HFF-Myc (cell line): ENCODE results near the gene TMEM41B.

ENCODE experiments used
- DNase-seq: peaks from one replicate; pipeline ENCODE4 v3.0.0-alpha.2; 2011; ENCODE audit warnings: low read depth; ENCODE audit errors: extremely low read depth
- H3K4me3 ChIP-seq: replicated peaks from 2 replicates; pipeline ENCODE4 v1.5.1; 2011; ENCODE audit warnings: low read depth, mild to moderate bottlenecking, control low read depth, low read length
- TF ChIP-seq, protein P1 (sequence below): IDR thresholded peaks from 2 replicates; pipeline ENCODE4 v1.5.1; 2012; ENCODE audit warnings: mild to moderate bottlenecking, low read depth, low read length, control low read depth; ENCODE audit errors: missing control alignments

TMEM41B gene

DNA sequence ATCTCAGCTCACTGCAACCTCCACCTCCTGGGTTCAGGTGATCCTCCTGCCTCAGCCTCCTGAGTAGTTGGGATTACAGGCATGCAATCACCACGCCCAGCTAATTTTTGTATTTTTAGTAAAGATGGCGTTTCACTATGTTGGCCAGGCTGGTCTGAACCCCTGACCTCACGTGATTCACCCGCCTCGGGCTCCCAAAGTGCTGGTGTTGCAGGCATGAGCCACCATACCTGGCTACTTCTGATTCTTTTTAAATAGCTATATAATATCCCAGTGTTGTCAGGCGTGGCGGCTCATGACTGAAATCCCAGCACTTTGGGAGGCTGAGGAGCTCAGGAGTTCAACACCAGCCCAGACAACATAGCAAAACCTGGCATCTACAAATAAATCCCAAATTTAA, 20.7 kb downstream of the TMEM41B start:
- TF ChIP-seq, protein P1, sequence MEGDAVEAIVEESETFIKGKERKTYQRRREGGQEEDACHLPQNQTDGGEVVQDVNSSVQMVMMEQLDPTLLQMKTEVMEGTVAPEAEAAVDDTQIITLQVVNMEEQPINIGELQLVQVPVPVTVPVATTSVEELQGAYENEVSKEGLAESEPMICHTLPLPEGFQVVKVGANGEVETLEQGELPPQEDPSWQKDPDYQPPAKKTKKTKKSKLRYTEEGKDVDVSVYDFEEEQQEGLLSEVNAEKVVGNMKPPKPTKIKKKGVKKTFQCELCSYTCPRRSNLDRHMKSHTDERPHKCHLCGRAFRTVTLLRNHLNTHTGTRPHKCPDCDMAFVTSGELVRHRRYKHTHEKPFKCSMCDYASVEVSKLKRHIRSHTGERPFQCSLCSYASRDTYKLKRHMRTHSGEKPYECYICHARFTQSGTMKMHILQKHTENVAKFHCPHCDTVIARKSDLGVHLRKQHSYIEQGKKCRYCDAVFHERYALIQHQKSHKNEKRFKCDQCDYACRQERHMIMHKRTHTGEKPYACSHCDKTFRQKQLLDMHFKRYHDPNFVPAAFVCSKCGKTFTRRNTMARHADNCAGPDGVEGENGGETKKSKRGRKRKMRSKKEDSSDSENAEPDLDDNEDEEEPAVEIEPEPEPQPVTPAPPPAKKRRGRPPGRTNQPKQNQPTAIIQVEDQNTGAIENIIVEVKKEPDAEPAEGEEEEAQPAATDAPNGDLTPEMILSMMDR, result no peak
- H3K4me3 ChIP-seq, result no peak overlapping the region
- no peak for DNase-seq

GRCh38 chr11:9285850-9286587, 28.4 kb downstream of the TMEM41B start:
- no peak for DNase-seq
- TF ChIP-seq, protein P1, result no peak
- no peak overlapping the region for H3K4me3 ChIP-seq

GRCh38 chr11:9280655-9281301, 33.6 kb downstream of the TMEM41B start:
- TF ChIP-seq, protein P1, result no peak
- no peak for DNase-seq
- H3K4me3 ChIP-seq, result no peak overlapping the region

GRCh38 chr11:9277176-9277575, 37.2 kb downstream of the TMEM41B start:
- no peak for DNase-seq
- TF ChIP-seq, protein P1, result no peak
- no peak overlapping the region for H3K4me3 ChIP-seq

DNA sequence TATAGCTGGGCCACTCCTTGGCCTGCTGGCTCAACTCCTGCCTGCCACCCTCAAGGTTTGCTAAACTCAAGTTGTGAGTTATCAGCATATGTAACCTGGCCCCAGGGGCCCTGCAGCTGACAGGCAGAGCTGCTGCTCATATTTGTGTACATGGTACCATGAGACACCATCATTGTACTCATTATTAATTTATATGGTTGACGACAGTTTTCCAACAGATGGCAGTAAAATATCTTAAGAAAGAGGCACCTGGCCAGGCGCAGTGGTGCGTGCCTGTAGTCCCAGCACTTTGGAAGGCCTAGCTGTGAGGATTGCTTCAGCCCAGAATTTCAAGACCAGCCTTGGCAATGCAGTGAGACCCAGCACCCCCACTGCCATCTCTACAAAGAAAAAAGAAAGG, 37.8 kb downstream of the TMEM41B start:
- DNase-seq, result no peak
- H3K4me3 ChIP-seq, result no peak overlapping the region
- TF ChIP-seq, protein P1, result no peak

DNA sequence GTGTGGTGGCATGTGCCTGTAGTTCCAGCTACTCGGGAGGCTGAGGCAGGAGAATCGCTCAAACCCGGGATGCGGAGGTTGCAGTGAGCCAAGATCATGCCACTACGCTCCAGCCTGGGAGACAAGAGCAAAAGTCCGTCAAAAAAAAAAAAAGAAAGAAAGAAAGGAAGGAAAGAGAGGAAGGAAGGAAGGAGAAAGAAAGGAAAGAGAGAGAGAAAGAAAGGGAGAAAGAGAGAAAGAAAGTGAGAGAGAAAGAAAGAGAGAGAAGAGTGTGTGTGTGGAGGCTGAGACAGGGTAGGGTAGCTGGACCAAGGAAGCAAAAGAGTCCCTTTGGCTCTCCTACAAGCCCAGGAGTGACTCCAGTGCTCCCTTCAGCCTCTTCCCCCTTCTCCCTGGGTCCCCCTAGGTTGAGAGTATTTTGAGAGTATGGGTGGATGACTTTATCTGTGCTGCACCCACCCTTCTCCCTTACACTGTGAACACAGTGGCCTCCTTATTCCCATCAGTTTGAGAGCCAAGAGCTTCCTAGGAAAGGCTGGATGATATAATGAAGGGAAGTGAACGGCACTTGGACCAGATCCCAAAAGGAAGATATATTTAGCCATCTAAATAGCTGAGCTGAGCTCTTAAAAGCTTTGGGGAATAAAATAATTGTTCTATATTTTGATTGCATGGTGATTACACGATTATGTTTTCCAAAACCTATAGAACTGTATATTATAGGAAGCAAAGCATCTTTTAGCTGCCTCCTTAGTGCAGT, 39.7 kb downstream of the TMEM41B start:
- H3K4me3 ChIP-seq, result no peak overlapping the region
- DNase-seq, result no peak
- TF ChIP-seq, protein P1, result no peak
